HuH-7 (cell line): ENCODE measurements around the gene TRIOBP.
"Not testable (repeated sequence)": the region's sequence is repeated elsewhere in the genome, so short reads cannot be mapped to it uniquely, and the experiment has no call there.

ENCODE experiments used
- DNase-seq: peaks from one replicate; pipeline ENCODE4 v3.0.0; 2011; ENCODE audit warnings: low spot score

Gene TRIOBP, protein sequence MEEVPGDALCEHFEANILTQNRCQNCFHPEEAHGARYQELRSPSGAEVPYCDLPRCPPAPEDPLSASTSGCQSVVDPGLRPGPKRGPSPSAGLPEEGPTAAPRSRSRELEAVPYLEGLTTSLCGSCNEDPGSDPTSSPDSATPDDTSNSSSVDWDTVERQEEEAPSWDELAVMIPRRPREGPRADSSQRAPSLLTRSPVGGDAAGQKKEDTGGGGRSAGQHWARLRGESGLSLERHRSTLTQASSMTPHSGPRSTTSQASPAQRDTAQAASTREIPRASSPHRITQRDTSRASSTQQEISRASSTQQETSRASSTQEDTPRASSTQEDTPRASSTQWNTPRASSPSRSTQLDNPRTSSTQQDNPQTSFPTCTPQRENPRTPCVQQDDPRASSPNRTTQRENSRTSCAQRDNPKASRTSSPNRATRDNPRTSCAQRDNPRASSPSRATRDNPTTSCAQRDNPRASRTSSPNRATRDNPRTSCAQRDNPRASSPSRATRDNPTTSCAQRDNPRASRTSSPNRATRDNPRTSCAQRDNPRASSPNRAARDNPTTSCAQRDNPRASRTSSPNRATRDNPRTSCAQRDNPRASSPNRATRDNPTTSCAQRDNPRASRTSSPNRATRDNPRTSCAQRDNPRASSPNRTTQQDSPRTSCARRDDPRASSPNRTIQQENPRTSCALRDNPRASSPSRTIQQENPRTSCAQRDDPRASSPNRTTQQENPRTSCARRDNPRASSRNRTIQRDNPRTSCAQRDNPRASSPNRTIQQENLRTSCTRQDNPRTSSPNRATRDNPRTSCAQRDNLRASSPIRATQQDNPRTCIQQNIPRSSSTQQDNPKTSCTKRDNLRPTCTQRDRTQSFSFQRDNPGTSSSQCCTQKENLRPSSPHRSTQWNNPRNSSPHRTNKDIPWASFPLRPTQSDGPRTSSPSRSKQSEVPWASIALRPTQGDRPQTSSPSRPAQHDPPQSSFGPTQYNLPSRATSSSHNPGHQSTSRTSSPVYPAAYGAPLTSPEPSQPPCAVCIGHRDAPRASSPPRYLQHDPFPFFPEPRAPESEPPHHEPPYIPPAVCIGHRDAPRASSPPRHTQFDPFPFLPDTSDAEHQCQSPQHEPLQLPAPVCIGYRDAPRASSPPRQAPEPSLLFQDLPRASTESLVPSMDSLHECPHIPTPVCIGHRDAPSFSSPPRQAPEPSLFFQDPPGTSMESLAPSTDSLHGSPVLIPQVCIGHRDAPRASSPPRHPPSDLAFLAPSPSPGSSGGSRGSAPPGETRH (N-terminal part only)

DNA sequence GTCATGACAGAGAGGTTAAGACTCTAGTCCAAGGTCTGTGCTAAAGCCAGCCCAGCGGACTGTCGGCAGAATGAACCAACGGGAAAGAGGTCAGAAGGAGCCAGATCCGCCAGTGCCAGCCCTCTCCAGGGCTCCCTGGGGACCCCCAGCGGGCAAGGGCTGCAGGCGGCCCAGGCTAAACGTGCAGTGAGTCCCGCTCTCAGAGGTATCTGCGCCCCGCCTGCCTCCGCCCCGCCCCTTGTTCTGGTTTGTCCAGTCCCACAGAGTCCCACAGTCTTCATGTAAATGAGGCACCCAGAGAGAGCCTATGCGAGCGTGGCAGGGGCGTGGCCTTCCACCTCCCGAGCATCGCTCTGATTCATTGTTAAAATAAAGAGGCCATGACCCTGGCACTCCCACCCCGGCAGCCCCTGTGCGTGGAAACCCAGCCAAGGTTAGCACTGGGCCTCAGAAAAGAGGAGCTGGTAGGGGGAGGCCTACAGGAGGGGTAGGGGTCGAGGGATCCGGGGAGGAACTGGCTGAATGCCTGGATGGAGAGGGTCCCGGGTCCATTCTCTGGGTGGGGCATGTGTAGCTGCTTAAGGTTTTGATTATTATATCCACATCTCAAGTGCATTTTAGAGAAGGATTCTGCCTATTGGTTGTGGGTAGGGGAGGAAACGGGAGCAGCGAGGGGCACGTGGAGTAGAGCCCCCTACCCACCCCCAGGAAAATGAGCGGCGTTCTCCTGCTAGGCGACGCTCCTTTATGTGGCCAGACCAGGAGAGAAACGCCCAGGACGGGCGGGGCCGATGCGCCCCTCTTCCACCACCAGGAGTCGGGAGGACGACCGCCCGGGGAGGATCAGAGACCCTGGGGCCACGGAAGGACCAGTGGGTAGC, at the start of gene TRIOBP:
Gene TRIOBP, plus strand, starts transcription at position 392 of the 881 bp plus-strand sequence. CDS start 4,318 bp downstream, outside the sequence.
- DNase-seq = peak; percentile 92

GRCh38 chr22:37647317-37647716, 49.5 kb upstream of the TRIOBP start:
- DNase-seq = no peak

DNA sequence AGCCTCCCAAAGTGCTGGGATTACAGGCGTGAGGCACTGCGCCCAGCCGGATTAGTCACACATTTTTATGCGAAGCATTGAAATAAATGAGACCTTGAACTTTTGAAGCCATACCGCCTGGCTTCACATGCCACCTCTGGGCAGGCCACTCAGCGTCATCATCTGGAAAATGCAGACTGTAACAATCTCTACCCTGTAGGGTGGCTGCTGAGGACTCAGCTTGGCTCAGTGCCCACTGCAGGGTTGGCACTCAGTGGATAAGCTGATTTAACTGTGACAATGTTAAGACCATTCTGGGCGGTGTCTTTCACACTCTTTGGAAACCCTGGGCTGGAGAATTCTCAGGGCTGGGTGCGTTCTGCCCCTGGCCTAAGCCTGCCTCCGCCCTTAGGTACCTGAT, 48.9 kb upstream of the TRIOBP start:
- DNase-seq = no peak

DNA sequence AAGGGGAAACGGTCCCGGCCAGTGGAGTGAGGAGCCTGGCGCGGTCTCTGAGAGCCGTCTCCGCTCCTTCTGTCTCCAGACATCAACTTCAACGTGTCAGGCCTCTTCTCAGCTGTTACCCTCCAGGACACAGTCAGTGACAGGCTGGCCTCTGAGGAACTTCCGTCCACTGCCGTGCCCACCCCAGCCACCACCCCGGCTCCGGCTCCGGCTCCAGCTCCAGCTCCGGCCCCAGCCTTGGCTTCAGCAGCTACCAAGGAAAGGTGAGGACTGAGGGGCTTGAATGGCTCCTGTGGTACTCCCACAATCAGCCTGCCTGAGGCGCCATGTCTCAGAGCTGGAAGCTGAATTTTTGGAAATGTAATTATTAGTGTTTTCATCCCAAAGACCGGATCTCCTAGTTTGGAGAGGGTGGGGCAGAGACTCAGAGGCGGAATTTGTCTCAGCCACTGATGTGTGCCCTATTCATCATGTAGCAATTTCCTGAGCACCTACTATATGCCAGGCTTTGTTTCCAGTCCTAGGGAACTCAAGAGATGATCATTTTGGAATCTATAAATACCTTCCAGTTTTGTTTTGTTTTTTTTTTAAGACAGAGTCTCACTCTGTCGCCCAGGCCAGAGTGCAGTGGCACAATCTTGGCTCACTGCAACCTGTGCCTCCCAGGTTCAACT, 46.2 kb upstream of the TRIOBP start:
- DNase-seq = no peak

DNA sequence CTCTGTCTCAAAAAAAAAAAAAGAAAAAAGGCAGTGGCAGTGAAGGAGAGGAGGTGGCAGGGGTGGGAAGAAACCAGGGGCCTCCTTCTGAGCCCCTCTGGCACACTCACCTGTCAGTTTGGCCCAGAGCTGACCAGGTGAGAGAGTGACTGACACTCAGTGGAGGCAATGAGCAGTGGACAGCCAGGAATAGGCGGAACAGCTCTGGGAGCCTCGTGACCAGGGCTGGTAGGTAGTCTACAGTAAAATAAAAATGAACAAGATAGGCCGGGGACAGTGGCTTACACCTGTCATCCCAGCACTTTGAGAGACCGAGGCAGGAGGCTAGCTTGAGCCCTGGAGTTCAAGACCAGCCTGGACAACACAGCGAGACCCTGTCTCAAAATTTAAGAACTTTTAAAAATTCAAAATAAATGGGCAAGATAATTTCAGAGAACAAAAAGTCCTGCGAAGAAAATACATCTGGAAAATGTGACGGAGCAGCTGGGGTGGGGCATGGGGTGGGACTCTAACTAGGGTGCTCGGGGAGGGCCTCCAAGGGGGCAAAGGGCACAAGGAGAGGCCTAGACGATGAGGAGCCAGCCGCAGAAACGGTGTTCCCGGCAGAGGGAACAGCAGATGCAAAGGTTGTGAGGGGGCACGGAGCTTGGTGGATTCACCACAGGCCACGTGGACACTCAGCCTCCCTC, 42.1 kb upstream of the TRIOBP start:
- no peak for DNase-seq

- DNase-seq = no peak
These were observed 41.6 kb upstream of the TRIOBP start for GRCh38 chr22:37655252-37655563.

DNA sequence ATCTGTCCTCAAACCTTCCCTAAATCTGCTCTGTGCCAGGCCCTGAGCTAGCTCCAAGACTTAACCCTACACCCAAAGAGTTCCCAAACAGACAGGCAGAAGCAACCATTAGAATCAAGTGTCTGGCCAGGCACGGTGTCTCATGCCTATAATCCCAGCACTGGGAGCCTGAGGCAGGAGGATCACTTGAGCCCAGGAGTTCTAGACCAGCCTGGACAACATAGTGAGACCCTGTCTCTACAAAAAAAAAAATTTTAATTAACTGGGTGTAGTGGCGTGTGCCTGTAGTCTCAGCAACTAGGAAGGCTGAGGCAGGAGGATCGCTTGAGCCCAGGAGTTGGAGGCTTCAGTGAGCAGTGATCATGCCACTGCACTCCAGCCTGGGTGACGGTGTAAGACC, 40.3 kb upstream of the TRIOBP start:
- DNase-seq = not testable (repeated sequence)

- DNase-seq = peak; percentile 64
These were observed 39.2 kb upstream of the TRIOBP start for GRCh38 chr22:37657590-37658132.

DNA sequence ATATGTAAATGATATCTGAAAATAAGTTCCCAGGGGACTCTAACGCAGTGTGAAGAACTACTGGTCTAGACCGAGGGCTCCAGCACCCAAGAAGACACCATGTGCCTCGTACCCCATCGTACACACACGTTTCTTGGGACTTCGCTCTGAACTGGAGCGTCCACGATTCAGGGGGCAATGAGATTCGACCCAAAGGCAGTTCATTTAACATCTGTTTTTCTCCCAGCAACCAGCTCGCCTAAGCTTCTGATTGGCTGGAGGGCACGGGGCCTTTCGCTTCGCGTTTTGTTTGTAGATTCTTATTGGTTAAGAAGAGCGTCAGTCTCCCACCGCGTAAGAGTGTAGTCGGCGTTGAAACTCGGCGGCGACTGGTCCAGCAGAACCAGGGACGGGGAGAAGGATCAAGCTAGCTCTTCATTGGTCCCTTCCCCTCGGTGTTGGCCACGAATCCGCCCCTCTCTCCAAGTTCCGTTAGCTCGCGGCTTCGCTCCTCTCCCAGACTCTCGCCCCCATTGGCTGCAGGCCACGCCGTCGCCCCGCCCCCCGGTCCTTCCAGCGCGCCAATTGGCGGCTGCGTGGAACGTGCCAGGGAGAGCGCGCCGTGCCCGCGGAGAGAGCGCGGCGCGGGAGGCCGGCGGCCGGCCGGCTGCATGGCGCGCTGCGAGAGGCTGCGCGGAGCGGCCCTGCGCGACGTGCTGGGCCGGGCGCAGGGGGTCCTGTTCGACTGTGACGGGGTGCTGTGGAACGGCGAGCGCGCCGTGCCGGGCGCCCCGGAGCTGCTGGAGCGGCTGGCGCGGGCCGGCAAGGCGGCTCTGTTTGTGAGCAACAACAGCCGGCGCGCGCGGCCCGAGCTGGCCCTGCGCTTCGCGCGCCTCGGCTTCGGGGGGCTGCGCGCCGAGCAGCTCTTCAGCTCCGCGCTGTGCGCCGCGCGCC, 38.4 kb upstream of the TRIOBP start, which contains the start of gene PDXP:
Gene PDXP, plus strand, starts transcription at position 591 of the 933 bp plus-strand sequence. Its CDS starts 60 bp downstream, at position 651.
- DNase-seq = peak; percentile 100

DNA sequence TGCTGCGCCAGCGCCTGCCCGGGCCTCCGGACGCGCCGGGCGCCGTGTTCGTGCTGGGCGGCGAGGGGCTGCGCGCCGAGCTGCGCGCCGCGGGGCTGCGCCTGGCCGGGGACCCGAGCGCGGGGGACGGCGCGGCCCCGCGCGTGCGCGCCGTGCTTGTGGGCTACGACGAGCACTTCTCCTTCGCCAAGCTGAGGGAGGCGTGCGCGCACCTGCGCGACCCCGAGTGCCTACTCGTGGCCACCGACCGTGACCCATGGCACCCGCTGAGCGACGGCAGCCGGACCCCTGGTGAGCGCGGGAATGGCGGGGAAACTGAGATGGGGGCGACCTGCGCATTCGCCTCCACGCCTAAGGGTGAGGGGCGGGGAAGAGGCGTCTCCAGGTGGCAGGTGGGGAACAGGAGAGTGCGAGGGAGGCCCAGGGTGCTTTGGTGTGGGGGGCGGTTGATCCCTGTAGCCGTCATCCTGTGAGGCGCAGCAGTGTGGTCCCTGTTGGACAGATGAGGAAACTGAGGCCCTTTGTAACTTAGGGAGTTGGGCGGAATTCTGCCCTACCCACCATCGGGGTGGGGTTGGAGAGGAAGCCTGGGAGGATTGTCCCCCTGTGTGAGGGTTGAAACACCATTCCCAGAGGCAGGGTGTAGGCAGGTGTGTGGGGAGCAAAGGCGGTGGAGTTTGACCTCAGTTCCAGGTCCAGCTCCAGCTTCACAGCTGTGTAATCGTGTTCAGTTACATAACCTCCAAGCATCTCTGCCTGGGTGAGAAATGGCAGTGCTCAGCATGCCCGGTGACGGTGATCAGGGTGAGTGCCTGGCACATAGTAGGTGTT, 37.6 kb upstream of the TRIOBP start:
- peak; percentile 77 for DNase-seq

GRCh38 chr22:37659897-37660708, 36.7 kb upstream of the TRIOBP start:
- DNase-seq = no peak

- no peak for DNase-seq
These were observed 36.2 kb upstream of the TRIOBP start for GRCh38 chr22:37660709-37661045.

DNA sequence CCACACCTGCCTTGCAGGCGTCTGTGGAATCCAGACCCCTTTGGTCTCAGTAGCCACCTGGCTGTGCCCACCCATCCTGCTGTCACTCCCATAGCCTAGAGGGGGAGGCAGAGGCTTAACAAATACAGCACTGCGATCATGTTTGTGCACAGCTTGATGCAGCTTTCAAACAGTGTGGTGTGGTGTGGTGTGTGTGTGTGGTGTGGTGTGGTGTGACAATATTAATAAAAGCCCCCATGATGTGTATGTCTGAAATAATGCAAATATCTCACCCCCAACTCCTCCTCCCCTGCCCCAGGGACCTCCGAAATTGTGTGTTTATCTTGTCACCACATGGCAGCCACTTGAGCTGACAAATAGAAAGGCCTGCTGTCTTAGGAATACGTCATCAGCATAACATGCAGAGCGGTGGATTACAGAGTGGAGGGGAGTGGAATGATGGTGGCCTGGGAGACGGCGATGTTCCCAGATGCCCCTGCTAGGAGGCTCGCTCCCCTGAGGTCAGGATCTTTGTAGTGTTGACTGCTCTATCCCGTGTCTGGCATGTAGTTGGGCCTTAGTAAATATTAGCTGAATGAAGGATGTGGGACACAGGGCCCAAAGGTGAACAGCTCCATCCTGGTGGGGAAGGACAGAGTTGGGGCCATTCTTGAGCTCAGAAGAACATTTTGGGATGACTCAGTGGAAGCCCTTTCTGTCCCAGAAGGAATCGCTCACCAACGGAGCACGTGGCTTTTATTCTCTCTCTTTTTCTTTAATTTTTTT, 35.5 kb upstream of the TRIOBP start:
- peak; percentile 62 for DNase-seq

- DNase-seq = no peak
These were observed 34.8 kb upstream of the TRIOBP start for GRCh38 chr22:37662039-37662438.

DNA sequence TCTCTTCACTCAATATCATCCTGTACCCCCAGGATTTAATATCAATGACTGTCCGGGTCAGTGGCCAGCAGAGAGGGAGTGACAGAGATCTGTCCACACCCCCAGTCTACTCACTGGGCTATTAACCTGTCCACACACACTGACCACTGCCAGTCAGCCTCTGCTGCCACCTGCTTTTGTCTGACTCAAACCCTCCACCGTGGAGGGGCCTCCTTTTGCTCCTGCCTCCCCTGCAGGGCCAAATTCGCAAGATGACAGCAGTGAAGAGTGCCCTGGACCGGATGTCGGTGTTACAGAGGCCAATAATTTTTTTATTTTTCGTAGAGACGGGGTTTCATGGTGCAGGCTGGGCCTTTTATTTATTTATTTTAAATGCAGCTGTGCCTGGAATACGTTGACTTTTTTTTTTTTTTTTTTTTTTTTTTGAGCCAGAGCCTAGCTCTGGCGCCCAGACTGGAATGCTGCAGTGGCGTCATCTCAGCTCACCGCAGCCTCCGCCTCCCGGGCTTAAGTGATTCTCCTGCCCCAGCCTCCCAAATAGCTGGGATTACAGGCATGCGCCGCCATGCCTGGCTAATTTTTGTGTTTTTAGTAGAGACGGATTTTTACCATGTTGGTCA, 33.2 kb upstream of the TRIOBP start:
- no peak for DNase-seq
